Adrenal gland (tissue), 12 donors: ENCODE data around the gene DSCAML1. TPM values are rescaled to one million over a fixed set of nuclear protein-coding genes. Genes with fewer than 3 reads are reported as not detected.

ENCODE experiments used
- DNase-seq, 7 donors: peaks; one replicate each; pipeline ENCODE4 v3.0.0-alpha.2; 2019 to 2020
- H3K27ac ChIP-seq, 5 donors: fragments of 200-600 bp; sonication (generic) in 4 of 5; 1 replicate in 3 of 5; 2 replicates in 2 of 5; pipeline versions ENCODE4 v1.5.1 to v1.8.0; 2016 to 2020; ENCODE audit warnings: mild to moderate bottlenecking in 1 of 5
- H3K27me3 ChIP-seq: fragments of 200-600 bp; 2 replicates; pipeline ENCODE4 v1.8.0; 2021
- H3K36me3 ChIP-seq, 2 donors: fragments of 200-600 bp; replicated peaks in 1 of 2; 1 replicate in 1 of 2; 2 replicates in 1 of 2; pipeline versions ENCODE4 v1.5.1 to v1.8.0; 2018 to 2022
- H3K4me1 ChIP-seq, 2 donors: fragments of 200-600 bp; replicated peaks in 1 of 2; 1 replicate in 1 of 2; 2 replicates in 1 of 2; pipeline versions ENCODE4 v1.5.1 to v1.8.0; 2018 to 2021
- H3K4me3 ChIP-seq, 4 donors: fragments of 200-600 bp; sonication (generic) in 3 of 4; one replicate each; pipeline ENCODE4 v1.5.1; 2016 to 2018
- H3K9me3 ChIP-seq, 3 donors: fragments of 200-600 bp; sonication (generic) in 1 of 3; replicated peaks in 1 of 3; 1 replicate in 2 of 3; 2 replicates in 1 of 3; pipeline versions ENCODE4 v1.5.1 to v1.8.0; 2016 to 2021
- CTCF ChIP-seq, 6 experiments: fragments of 450-650 bp in 4 of 6; fragments of 200-600 bp in 2 of 6; sonication (generic) in 1 of 6; IDR thresholded peaks; 1 replicate in 5 of 6; 2 replicates in 1 of 6; pipeline versions ENCODE4 v1.5.1 to v1.8.0; 2016 to 2021; ENCODE audit warnings: antibody characterized with exemption in 6 of 6, mild to moderate bottlenecking in 2 of 6, moderate library complexity in 1 of 6
- POLR2A ChIP-seq, 2 donors: fragments of 450-650 bp; IDR thresholded peaks; one replicate each; pipeline ENCODE4 v1.6.1; 2017; ENCODE audit warnings: antibody characterized with exemption in 2 of 2, mild to moderate bottlenecking in 2 of 2, moderate library complexity in 1 of 2
- WGBS, 4 donors: extraction: QIAGEN DNeasy Blood & Tissue Kit in 2 of 4; methylation state at CpG; one replicate each; pipeline versions ENCODE4 v1.1.5 to v1.1.7; 2013 to 2017; 5-methylcytosine and 5-hydroxymethylcytosine counted together
- intact Hi-C, 2 donors: fragments of 100-400 bp; cut with DNase I; formaldehyde crosslinking; loops; one replicate each; pipeline versions ENCODE4 v1.14.1 to v1.15.0; 2022 to 2023
- polyA plus RNA-seq, 3 donors: library from polyadenylated mRNA; stranded (reverse); fragments of 200-250 nt in 2 of 3; fragments of 350-450 nt in 1 of 3; fragmentation: Illumina TruSeq in 1 of 3; extraction: RNeasy Lipid Tissue Mini Kit (QIAGEN cat#74804) in 1 of 3; gene quantifications; one replicate each; pipeline ENCODE4 v1.2.3, GENCODE V29; 2013 to 2014
- total RNA-seq, 9 donors: library from RNA; depleted of rRNA in 4 of 9; stranded (reverse); fragments of >200 nt in 4 of 9; fragments of 120-200 nt in 1 of 9; fragmentation: NEBNext Ultra II Directional in 1 of 9; extraction: Animal tissue kit (Norgen Biotek cat#: 25700) in 1 of 9; gene quantifications; one replicate each; pipeline versions ENCODE4 v1.1.0 to v1.2.4, GENCODE V29; 2013 to 2023
- donor health status: healthy with polysubstance abuse.
- donor health status: Bipolar disorder and iron deficiency.
- donor health status: DM: yes; HTN: yes; CAD: no.
- donor health status: DM: no; HTN: no; CAD: no.
- donor health status: DM: no; HTN: no; CAD: no.
- donor health status: DM: yes; HTN: yes; CAD: no.

Gene DSCAML1
- total and polyA plus RNA-seq, 12 donors, result 0.09 to 1.9 (median 0.55) TPM; not detected in 1

GRCh38 chr11:117830674-117831351 is 33.8 kb upstream of the DSCAML1 start:
- DNase-seq, result peak in 4 of 7 donors; percentile 12 to 48 (median 18)
- no peaks in the 10 kb centered on the region for H3K27me3 ChIP-seq
- H3K4me1 ChIP-seq, result peaks cover 0 to 9% of the 10 kb centered on the region in 2 donors
- H3K4me3 ChIP-seq, result no peak overlapping the region
- TF ChIP-seq POLR2A (IDR thresholded peaks at IDR 0.05) (no peak), CTCF (IDR thresholded peaks at IDR 0.05) (no peak)
- no peaks in the 10 kb centered on the region for H3K36me3 ChIP-seq
- H3K27ac ChIP-seq, result no peak overlapping the region
- intact Hi-C loops, result no loop called here
- 62 to 80% (median 65%) methylated on average over 5 to 6 of the region's 6 CpGs for WGBS, 4 donors
- no peaks in the 10 kb centered on the region for H3K9me3 ChIP-seq

GRCh38 chr11:117830072-117830471 is 33.1 kb upstream of the DSCAML1 start:
- DNase-seq, result peak in 3 of 7 donors; percentile 6 to 46 (median 16)
- Histone ChIP-seq H3K4me3 (no peak overlapping the region), H3K36me3 (no peaks in the 10 kb centered on the region), H3K27ac (no peak overlapping the region), H3K27me3 (no peaks in the 10 kb centered on the region), H3K4me1 (peaks cover 0 to 16% of the 10 kb centered on the region in 2 donors), H3K9me3 (no peaks in the 10 kb centered on the region)
- intact Hi-C loops, result no loop called here
- TF ChIP-seq POLR2A (IDR thresholded peaks at IDR 0.05), result no peak
- no peak for TF ChIP-seq CTCF (IDR thresholded peaks at IDR 0.05)
- WGBS, 4 donors, result 77 to 90% (median 87%) methylated on average over 14 of the region's 14 CpGs

- H3K9me3 ChIP-seq, result no peaks in the 10 kb centered on the region
Measured at GRCh38 chr11:117829369-117829725, 32.3 kb upstream of the DSCAML1 start.

More at GRCh38 chr11:117829369-117829725, 32.3 kb upstream of the DSCAML1 start:
- intact Hi-C loops, result no loop called here
- TF ChIP-seq POLR2A (IDR thresholded peaks at IDR 0.05), result no peak
- TF ChIP-seq CTCF (IDR thresholded peaks at IDR 0.05), result no peak
- Histone ChIP-seq H3K4me3 (no peak overlapping the region), H3K36me3 (no peaks in the 10 kb centered on the region), H3K27ac (peak overlapping the region in 1 of 5 donors; percentile 10), H3K4me1 (peaks cover 0 to 22% of the 10 kb centered on the region in 2 donors), H3K27me3 (no peaks in the 10 kb centered on the region)
- DNase-seq, result peak in 4 of 7 donors; percentile 10 to 46 (median 16)
- 57 to 79% (median 74%) methylated on average over 7 of the region's 7 CpGs; no CpG with 5 or more reads in 1 of the 4 donors for WGBS, 4 donors
